ENCODE data around the gene FERMT2.

DNA sequence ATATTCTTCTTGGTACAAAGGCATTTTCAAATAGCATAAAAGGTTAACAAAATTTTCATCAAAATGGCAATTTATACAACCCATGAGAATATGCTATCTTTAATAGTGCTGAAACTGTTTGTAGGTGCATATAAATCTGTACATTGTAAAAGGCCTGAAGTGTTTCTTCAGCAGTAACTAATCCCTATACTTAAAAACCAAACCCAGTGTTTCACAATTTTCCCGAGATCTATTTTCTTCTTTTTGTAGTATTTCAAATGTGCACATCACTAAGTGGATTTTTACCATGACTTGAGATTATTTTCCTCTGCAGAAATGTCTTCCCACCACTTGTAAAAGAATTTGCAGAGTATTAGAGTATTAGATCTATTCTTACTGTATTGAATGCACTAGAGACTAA lies 76.5 kb downstream of the FERMT2 start:
- TF ChIP-seq, protein P1, sequence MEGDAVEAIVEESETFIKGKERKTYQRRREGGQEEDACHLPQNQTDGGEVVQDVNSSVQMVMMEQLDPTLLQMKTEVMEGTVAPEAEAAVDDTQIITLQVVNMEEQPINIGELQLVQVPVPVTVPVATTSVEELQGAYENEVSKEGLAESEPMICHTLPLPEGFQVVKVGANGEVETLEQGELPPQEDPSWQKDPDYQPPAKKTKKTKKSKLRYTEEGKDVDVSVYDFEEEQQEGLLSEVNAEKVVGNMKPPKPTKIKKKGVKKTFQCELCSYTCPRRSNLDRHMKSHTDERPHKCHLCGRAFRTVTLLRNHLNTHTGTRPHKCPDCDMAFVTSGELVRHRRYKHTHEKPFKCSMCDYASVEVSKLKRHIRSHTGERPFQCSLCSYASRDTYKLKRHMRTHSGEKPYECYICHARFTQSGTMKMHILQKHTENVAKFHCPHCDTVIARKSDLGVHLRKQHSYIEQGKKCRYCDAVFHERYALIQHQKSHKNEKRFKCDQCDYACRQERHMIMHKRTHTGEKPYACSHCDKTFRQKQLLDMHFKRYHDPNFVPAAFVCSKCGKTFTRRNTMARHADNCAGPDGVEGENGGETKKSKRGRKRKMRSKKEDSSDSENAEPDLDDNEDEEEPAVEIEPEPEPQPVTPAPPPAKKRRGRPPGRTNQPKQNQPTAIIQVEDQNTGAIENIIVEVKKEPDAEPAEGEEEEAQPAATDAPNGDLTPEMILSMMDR (IDR thresholded peaks at IDR 0.05): no peak
- no peak for TF ChIP-seq POLR2AphosphoS5 (IDR thresholded peaks at IDR 0.05)
- no peak for TF ChIP-seq EP300 (IDR thresholded peaks at IDR 0.05)
- no peak for TF ChIP-seq POLR2A (IDR thresholded peaks at IDR 0.05)
